Embryonic facial prominence (tissue), 1 donor: ENCODE data around the gene CMIP.

Experiments used
- DNase-seq: peaks from one replicate; pipeline ENCODE4 v3.0.0-alpha.2; 2016; ENCODE audit errors: extremely low spot score

Gene CMIP

GRCh38 chr16:81586977-81587625, 142.5 kb downstream of the CMIP start:
- DNase-seq, result no peak

- no peak for DNase-seq
Observed at GRCh38 chr16:81587626-81588160, 143.1 kb downstream of the CMIP start.

- no peak for DNase-seq
Observed at GRCh38 chr16:81588326-81589081, 143.9 kb downstream of the CMIP start.

- no peak for DNase-seq
Observed at GRCh38 chr16:81589975-81590650, 145.5 kb downstream of the CMIP start.

GRCh38 chr16:81590714-81591544, 146.3 kb downstream of the CMIP start:
- DNase-seq, result no peak

- no peak for DNase-seq
Observed at GRCh38 chr16:81591545-81591870, 146.9 kb downstream of the CMIP start.

- no peak for DNase-seq
Observed at GRCh38 chr16:81592353-81592866, 147.8 kb downstream of the CMIP start.

- no peak for DNase-seq
Observed at GRCh38 chr16:81593481-81593880, 148.9 kb downstream of the CMIP start.

- no peak for DNase-seq
Observed at GRCh38 chr16:81595629-81596292, 151.2 kb downstream of the CMIP start.

- DNase-seq, result no peak
Observed at GRCh38 chr16:81597079-81597658, 152.6 kb downstream of the CMIP start.

GRCh38 chr16:81598083-81598482, 153.5 kb downstream of the CMIP start:
- DNase-seq, result no peak

GRCh38 chr16:81599034-81599744, 154.6 kb downstream of the CMIP start:
- no peak for DNase-seq

- no peak for DNase-seq
Observed at GRCh38 chr16:81600275-81600674, 155.7 kb downstream of the CMIP start.

- peak; percentile 75 for DNase-seq
Observed at GRCh38 chr16:81601008-81601428, 156.4 kb downstream of the CMIP start.

GRCh38 chr16:81601601-81602255, 157.1 kb downstream of the CMIP start:
- no peak for DNase-seq

- DNase-seq, result no peak
Observed at GRCh38 chr16:81602256-81602776, 157.7 kb downstream of the CMIP start.

- no peak for DNase-seq
Observed at GRCh38 chr16:81602792-81603191, 158.2 kb downstream of the CMIP start.

GRCh38 chr16:81604960-81605383, 160.4 kb downstream of the CMIP start:
- no peak for DNase-seq

- no peak for DNase-seq
Observed at GRCh38 chr16:81606039-81606438, 161.4 kb downstream of the CMIP start.
